Peyer's patch (tissue), 4 donors: Measurements from ENCODE around the gene IGF2R.

Experiments used
- POLR2A ChIP-seq, 2 donors: fragments of 450-650 bp; IDR thresholded peaks; one replicate each; pipeline ENCODE4 v1.5.1; 2017; ENCODE audit warnings: antibody characterized with exemption in 2 of 2, mild to moderate bottlenecking in 2 of 2, moderate library complexity in 2 of 2
- TF ChIP-seq, protein P1 (sequence below), 6 experiments: fragments of 450-650 bp in 4 of 6; fragments of 200-600 bp in 2 of 6; sonication (generic) in 1 of 6; IDR thresholded peaks; one replicate each; pipeline ENCODE4 v1.5.1; 2017 to 2019; ENCODE audit warnings: antibody characterized with exemption in 6 of 6, mild to moderate bottlenecking in 3 of 6, moderate library complexity in 1 of 6

DNA sequence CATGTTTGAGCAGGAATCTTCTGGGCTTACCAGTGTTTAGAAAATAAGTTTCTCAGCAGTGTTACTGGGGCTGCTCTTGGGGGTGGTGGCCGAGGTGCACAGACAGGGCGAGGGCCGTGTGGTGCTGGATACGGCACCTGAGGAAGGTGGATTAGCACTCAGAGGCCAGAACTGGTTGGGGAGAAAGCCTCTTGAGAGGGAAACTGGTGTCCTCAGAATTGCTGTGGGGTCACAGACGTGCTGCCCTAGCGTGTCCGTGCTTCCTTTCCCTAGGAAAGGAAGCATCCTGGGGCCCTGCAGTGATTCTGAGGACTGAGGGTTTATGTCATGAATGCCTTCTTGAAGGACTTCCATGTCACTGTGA lies 120.6 kb downstream of the IGF2R start:
- TF ChIP-seq, protein P1, sequence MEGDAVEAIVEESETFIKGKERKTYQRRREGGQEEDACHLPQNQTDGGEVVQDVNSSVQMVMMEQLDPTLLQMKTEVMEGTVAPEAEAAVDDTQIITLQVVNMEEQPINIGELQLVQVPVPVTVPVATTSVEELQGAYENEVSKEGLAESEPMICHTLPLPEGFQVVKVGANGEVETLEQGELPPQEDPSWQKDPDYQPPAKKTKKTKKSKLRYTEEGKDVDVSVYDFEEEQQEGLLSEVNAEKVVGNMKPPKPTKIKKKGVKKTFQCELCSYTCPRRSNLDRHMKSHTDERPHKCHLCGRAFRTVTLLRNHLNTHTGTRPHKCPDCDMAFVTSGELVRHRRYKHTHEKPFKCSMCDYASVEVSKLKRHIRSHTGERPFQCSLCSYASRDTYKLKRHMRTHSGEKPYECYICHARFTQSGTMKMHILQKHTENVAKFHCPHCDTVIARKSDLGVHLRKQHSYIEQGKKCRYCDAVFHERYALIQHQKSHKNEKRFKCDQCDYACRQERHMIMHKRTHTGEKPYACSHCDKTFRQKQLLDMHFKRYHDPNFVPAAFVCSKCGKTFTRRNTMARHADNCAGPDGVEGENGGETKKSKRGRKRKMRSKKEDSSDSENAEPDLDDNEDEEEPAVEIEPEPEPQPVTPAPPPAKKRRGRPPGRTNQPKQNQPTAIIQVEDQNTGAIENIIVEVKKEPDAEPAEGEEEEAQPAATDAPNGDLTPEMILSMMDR (IDR thresholded peaks at IDR 0.05) = no peak
- no peak for TF ChIP-seq POLR2A (IDR thresholded peaks at IDR 0.05)
